ENCODE results near the gene WWOX. TPM values are rescaled to one million over a fixed set of nuclear protein-coding genes. Genes with fewer than 3 reads are reported as not detected.

The WWOX gene
- total and polyA plus RNA-seq, 2 of the 4 experiments (the other 2 are of a cell fraction): 2.7 to 5.4 TPM

GRCh38 chr16:78684030-78684611 is 584.7 kb downstream of the WWOX start:
- intact Hi-C loops (cut with micrococcal nuclease) (no loop called here), in situ Hi-C loops (cut with MboI; ENCODE audit: low sequenced_read_pairs) (no loop called here), dilution Hi-C loops (cut with HindIII; ENCODE audit: low sequenced_read_pairs, unreplicated experiment) (no loop called here)
- H4K5ac ChIP-seq (ENCODE audit: low read depth, low read length): no peak overlapping the region
- no peaks in the 10 kb centered on the region for H3K4me1 ChIP-seq (ENCODE audit: control insufficient read depth, insufficient read depth, low read length)
- no peaks in the 10 kb centered on the region for H3K9me1 ChIP-seq (ENCODE audit: insufficient read depth, low read length)
- H2BK20ac ChIP-seq (ENCODE audit: low read depth, low read length): no peak overlapping the region
- H4K91ac ChIP-seq (ENCODE audit: insufficient read depth, low read depth, low read length): no peak overlapping the region
- H2BK5ac ChIP-seq (ENCODE audit: low read depth, low read length, poor library complexity, severe bottlenecking): no peak overlapping the region
- no peak overlapping the region for H2AK9ac ChIP-seq (replicated peaks; ENCODE audit: low read depth, low read length, poor library complexity)
- H3K18ac ChIP-seq (ENCODE audit: low read depth, low read length): no peak overlapping the region
- no CpG with 5 or more reads among the region's 8 CpGs for WGBS, 2 experiments (ENCODE audit: extremely low coverage in 2 of 2, insufficient read length in 1 of 2)
- no peak overlapping the region for H2AFZ ChIP-seq (replicated peaks; ENCODE audit: low read length, poor library complexity)
- no peaks in the 10 kb centered on the region for H3K79me1 ChIP-seq (ENCODE audit: low read depth in 1 of 2, low read length in 2 of 2)
- no peak overlapping the region for H3K4ac ChIP-seq (ENCODE audit: low read depth, low read length)
- CTCF ChIA-PET: interaction anchor here (0.6 kb wide), 1 partner anchor 12 kb away, joined by 3 read pairs; no protein-coding TSS in a partner anchor
- H3K27ac ChIP-seq (ENCODE audit: insufficient read depth, low read length): no peak overlapping the region
- no peak overlapping the region for H3K23ac ChIP-seq (ENCODE audit: low read depth, low read length)
- H3K36me3 ChIP-seq (ENCODE audit: control insufficient read depth, insufficient read depth, low read length): no peaks in the 10 kb centered on the region
- ATAC-seq (ENCODE audit: low read depth): peak; percentile 48
- no peak overlapping the region for H3K56ac ChIP-seq (ENCODE audit: extremely low read depth, insufficient read depth, low read length)
- H2BK15ac ChIP-seq (ENCODE audit: low read depth, low read length): no peak overlapping the region
- H2BK120ac ChIP-seq (ENCODE audit: low read depth, low read length): no peak overlapping the region
- TF ChIP-seq CEBPB (IDR thresholded peaks at IDR 0.05; ENCODE audit: low read depth, low read length) (peak; percentile 36; the same call in 1 of the 2 replicates), SMC3 (IDR thresholded peaks at IDR 0.05; ENCODE audit: low read depth, low read length) (no peak)
- POLR2A ChIA-PET (ENCODE audit: unreplicated experiment): no interaction called here
- no peak overlapping the region for H3K4me2 ChIP-seq (ENCODE audit: low read depth, low read length)
- no peak overlapping the region for H3K14ac ChIP-seq (replicated peaks; ENCODE audit: low read depth, low read length)
- H3K27me3 ChIP-seq (ENCODE audit: control insufficient read depth, insufficient read depth, low read length): no peaks in the 10 kb centered on the region
- H3K4me3 ChIP-seq (ENCODE audit: insufficient read depth, low read depth, low read length): no peak overlapping the region
- H3K9me3 ChIP-seq (ENCODE audit: control insufficient read depth, insufficient read depth, low read length): peaks cover 17% of the 10 kb centered on the region
- BruUV-seq (replicated peaks): no TSS peak
- no peak overlapping the region for H4K8ac ChIP-seq (ENCODE audit: low read depth in 2 of 2, low read length in 2 of 2)
- no peak overlapping the region for H3K9ac ChIP-seq (ENCODE audit: low read depth, low read length)
- H4K20me1 ChIP-seq (ENCODE audit: insufficient read depth, low read length): no peaks in the 10 kb centered on the region
- peak; percentile 43 for DNase-seq
- H2AK5ac ChIP-seq (ENCODE audit: low read depth, low read length): no peak overlapping the region
